NCI-H345 treated with DMSO at 0.1 percent for 48 hours (cell line): ENCODE results near the gene CNTN4.

Experiments
- DNase-seq: peaks from one replicate; lab custom pipeline; 2025; ENCODE audit not compliant: unreplicated experiment; lab: John Stamatoyannopoulos, UW

The CNTN4 gene

GRCh38 chr3:3082234-3082924 lies 983.7 kb downstream of the CNTN4 start:
- no peak for DNase-seq

GRCh38 chr3:3084890-3085289 lies 986.2 kb downstream of the CNTN4 start:
- no peak for DNase-seq

- DNase-seq, result no peak
Observed at GRCh38 chr3:3085782-3086181, 987.1 kb downstream of the CNTN4 start.

- no peak for DNase-seq
Observed at GRCh38 chr3:3086239-3086638, 987.6 kb downstream of the CNTN4 start.

- DNase-seq, result no peak
Observed at GRCh38 chr3:3087279-3087678, 988.6 kb downstream of the CNTN4 start.

- DNase-seq, result no peak
Observed at GRCh38 chr3:3087716-3088465, 989.2 kb downstream of the CNTN4 start.

GRCh38 chr3:3089017-3089416 lies 990.4 kb downstream of the CNTN4 start:
- DNase-seq, result no peak

GRCh38 chr3:3097958-3098357 lies 999.3 kb downstream of the CNTN4 start:
- no peak for DNase-seq

- no peak for DNase-seq
Observed at GRCh38 chr3:3101660-3102458, 1003.2 kb downstream of the CNTN4 start.

GRCh38 chr3:3102751-3103150 lies 1004.1 kb downstream of the CNTN4 start:
- no peak for DNase-seq

GRCh38 chr3:3105246-3105645 lies 1006.6 kb downstream of the CNTN4 start:
- DNase-seq, result no peak

GRCh38 chr3:3105815-3106214 lies 1007.1 kb downstream of the CNTN4 start:
- DNase-seq, result no peak

GRCh38 chr3:3107181-3107580 lies 1008.5 kb downstream of the CNTN4 start:
- DNase-seq, result no peak
